ENCODE measurements around the gene GRAMD1B. TPM values are rescaled to one million over a fixed set of nuclear protein-coding genes. Genes with fewer than 3 reads are reported as not detected.
"Not testable (repeated sequence)": the region's sequence is repeated elsewhere in the genome, so short reads cannot be mapped to it uniquely, and the experiment has no call there.

Gene GRAMD1B
- total RNA-seq, 4 donors from 2014 or later = 2.1 to 8.5 (median 7.0) TPM

- ATAC-seq (ENCODE audit: low FRiP score) (no peak), DNase-seq (ENCODE audit: low spot score) (no peak)
- no peak for TF ChIP-seq CTCF (IDR thresholded peaks at IDR 0.05)
Observed at GRCh38 chr11:123448823-123449222, 18.8 kb downstream of the GRAMD1B start.

GRCh38 chr11:123449436-123449835 is 19.4 kb downstream of the GRAMD1B start:
- no peak for TF ChIP-seq CTCF (IDR thresholded peaks at IDR 0.05)
- no peak for DNase-seq (ENCODE audit: low spot score)
- ATAC-seq (ENCODE audit: low FRiP score) = no peak

- DNase-seq (ENCODE audit: low spot score) (no peak), ATAC-seq (ENCODE audit: low FRiP score) (no peak)
- TF ChIP-seq CTCF (IDR thresholded peaks at IDR 0.05) = no peak
Observed at GRCh38 chr11:123450623-123451022, 20.6 kb downstream of the GRAMD1B start.

GRCh38 chr11:123451183-123451781 is 21.2 kb downstream of the GRAMD1B start:
- no peak for ATAC-seq (ENCODE audit: low FRiP score)
- TF ChIP-seq CTCF (IDR thresholded peaks at IDR 0.05) = no peak

GRCh38 chr11:123452794-123453193 is 22.7 kb downstream of the GRAMD1B start:
- TF ChIP-seq CTCF (IDR thresholded peaks at IDR 0.05) = no peak
- ATAC-seq (ENCODE audit: low FRiP score) = no peak
- DNase-seq (ENCODE audit: low spot score) = no peak

More at GRCh38 chr11:123451183-123451781, 21.2 kb downstream of the GRAMD1B start:
- DNase-seq (ENCODE audit: low spot score) = no peak

- TF ChIP-seq CTCF (IDR thresholded peaks at IDR 0.05) = no peak
- DNase-seq (ENCODE audit: low spot score) (no peak), ATAC-seq (ENCODE audit: low FRiP score) (no peak)
Observed at GRCh38 chr11:123454060-123454651, 24.1 kb downstream of the GRAMD1B start.

GRCh38 chr11:123454796-123455195 is 24.7 kb downstream of the GRAMD1B start:
- DNase-seq (ENCODE audit: low spot score) (no peak), ATAC-seq (ENCODE audit: low FRiP score) (no peak)
- no peak for TF ChIP-seq CTCF (IDR thresholded peaks at IDR 0.05)

GRCh38 chr11:123456448-123456847 is 26.4 kb downstream of the GRAMD1B start:
- not testable (repeated sequence) for DNase-seq (ENCODE audit: low spot score); ATAC-seq (ENCODE audit: low FRiP score)
